ENCODE results near the gene MFSD8.

GRCh38 chr4:128009428-128009827, 44.5 kb upstream of the MFSD8 start:
- TF ChIP-seq, protein P1, sequence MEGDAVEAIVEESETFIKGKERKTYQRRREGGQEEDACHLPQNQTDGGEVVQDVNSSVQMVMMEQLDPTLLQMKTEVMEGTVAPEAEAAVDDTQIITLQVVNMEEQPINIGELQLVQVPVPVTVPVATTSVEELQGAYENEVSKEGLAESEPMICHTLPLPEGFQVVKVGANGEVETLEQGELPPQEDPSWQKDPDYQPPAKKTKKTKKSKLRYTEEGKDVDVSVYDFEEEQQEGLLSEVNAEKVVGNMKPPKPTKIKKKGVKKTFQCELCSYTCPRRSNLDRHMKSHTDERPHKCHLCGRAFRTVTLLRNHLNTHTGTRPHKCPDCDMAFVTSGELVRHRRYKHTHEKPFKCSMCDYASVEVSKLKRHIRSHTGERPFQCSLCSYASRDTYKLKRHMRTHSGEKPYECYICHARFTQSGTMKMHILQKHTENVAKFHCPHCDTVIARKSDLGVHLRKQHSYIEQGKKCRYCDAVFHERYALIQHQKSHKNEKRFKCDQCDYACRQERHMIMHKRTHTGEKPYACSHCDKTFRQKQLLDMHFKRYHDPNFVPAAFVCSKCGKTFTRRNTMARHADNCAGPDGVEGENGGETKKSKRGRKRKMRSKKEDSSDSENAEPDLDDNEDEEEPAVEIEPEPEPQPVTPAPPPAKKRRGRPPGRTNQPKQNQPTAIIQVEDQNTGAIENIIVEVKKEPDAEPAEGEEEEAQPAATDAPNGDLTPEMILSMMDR (conservative IDR thresholded peaks at IDR 0.05 in 1 of 2, IDR thresholded peaks at IDR 0.05 in 1 of 2; ENCODE audit: low read depth in 1 of 2, low read length in 2 of 2) = no peak
- TF ChIP-seq EZH2 (IDR thresholded peaks at IDR 0.05; ENCODE audit: low read length, missing control alignments) = no peak

Data from fibroblast of lung (primary cell).